Activated CD8-positive, alpha-beta T cell treated with anti-CD3 and anti-CD28 coated beads, Interleukin-2, amount 10 ng/mL, durations not matched to agents 7 days and 5 days (primary cell): ENCODE measurements around the gene SLC39A7. TPM values are rescaled to one million over a fixed set of nuclear protein-coding genes. Genes with fewer than 3 reads are reported as not detected.

Source experiments
- ATAC-seq: fragments of 150-1000 bp; cut with Tn5 transposase; one replicate; pipeline ENCODE4 v1.10.0; 2021; ENCODE audit warnings: moderate library complexity
- CTCF ChIA-PET: fragments of 350-600 bp; sonication (Branson Sonifier 250); formaldehyde crosslinking; loops from one replicate; lab custom pipeline; 2021; ENCODE audit warnings: antibody characterized with exemption; lab: Charles Lee
- POLR2A ChIA-PET: fragments of 350-600 bp; sonication (Branson Sonifier 250); formaldehyde crosslinking; loops from one replicate; lab custom pipeline; 2021; ENCODE audit warnings: antibody characterized with exemption; lab: Charles Lee
- DNase-seq: peaks from one replicate; pipeline ENCODE4 v3.0.0-alpha.2; 2020
- H3K27ac Mint-ChIP-seq: one replicate; pipeline ENCODE4 v1.8.0; 2021; ENCODE audit warnings: mild to moderate bottlenecking, mixed read lengths
- H3K27me3 Mint-ChIP-seq: one replicate; pipeline ENCODE4 v1.8.0; 2021; ENCODE audit warnings: low read depth, mixed read lengths
- H3K36me3 Mint-ChIP-seq: one replicate; pipeline ENCODE4 v1.8.0; 2021; ENCODE audit warnings: low read depth, mixed read lengths
- H3K4me1 Mint-ChIP-seq: one replicate; pipeline ENCODE4 v1.8.0; 2021; ENCODE audit warnings: low read depth, mixed read lengths
- H3K4me3 Mint-ChIP-seq: one replicate; pipeline ENCODE4 v1.8.0; 2021; ENCODE audit warnings: mild to moderate bottlenecking, mixed read lengths
- H3K9me3 Mint-ChIP-seq: one replicate; pipeline ENCODE4 v1.8.0; 2022; ENCODE audit warnings: mixed read lengths; ENCODE audit not compliant: insufficient read depth
- total RNA-seq, 2 experiments: library from RNA; stranded (reverse); gene quantifications; one replicate each; pipeline ENCODE4 v1.2.3, GENCODE V29; 2021

The SLC39A7 gene
- total RNA-seq, 2 experiments from 2014 or later, result 45.6 to 50.8 TPM

DNA sequence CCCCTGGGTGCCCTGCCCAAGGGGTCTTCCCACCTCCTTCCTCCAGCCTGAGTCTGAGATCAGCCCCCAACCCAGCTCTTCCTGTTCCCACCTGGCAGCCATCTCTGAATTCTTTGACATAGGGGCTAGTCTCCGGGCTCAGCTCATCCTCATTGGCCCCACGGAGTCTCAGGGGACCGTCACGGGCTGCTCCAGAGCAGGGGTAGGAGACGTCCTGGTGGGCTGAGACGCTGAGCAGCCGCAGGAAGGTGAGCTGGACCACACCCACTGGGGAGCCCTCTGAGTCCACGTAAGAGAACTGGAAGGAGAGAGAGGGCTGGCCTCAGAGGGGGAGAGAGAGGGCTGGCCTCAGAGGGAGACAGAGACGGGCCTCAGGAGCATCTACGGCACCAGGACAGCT lies 36.5 kb upstream of the SLC39A7 start:
- ChIA-PET POLR2A (interaction anchor here (0.8 to 1.3 kb wide), 2 partner anchors 43 to 192 kb away, joined by 4 read pairs; no protein-coding TSS in a partner anchor), CTCF (interaction anchor here (1.1 to 8.4 kb wide), 2 partner anchors 39 to 83 kb away, joined by 3 to 105 read pairs; no protein-coding TSS in a partner anchor)
- H3K9me3 Mint-ChIP-seq, result no peaks in the 10 kb centered on the region
- DNase-seq (no peak), ATAC-seq (no peak)
- H3K27me3 Mint-ChIP-seq, result no peaks in the 10 kb centered on the region
- H3K27ac Mint-ChIP-seq, result no peak overlapping the region
- peaks cover 20% of the 10 kb centered on the region for H3K4me1 Mint-ChIP-seq
- H3K4me3 Mint-ChIP-seq, result no peak overlapping the region
- no peaks in the 10 kb centered on the region for H3K36me3 Mint-ChIP-seq

DNA sequence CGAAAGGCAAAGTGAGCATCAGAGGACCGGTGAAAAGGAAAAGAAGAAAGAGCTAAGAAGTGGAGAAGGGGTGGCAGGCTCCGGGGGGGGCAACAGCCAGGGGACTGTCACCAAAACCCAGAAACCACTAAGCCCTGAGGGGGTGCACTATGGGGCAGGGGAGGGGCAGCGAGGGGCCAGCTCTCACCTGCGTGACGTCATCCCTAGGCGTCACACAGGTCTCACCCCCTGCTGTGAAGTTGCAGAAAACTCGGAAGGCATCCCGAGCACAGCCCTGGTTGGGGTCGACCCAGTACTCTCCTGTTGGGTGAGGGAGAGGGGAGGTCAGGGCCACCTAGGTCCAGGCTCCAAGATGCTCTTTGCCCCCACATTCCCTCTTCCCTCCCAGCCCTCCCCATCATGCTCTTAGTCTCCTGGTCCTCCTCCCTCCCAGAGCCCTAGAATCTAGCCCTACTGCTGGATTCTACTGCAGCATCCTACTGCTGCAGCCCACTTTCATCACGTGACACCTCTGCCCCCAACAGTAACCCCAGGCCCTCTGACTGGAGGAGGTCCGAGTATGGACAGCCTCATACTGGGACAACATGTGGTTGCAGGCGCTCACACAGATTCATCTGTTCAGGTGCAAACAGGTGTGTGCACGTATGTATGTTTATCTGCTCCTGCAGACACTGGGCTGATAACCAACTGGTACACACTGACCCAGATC lies 35.8 kb upstream of the SLC39A7 start:
- H3K9me3 Mint-ChIP-seq, result no peaks in the 10 kb centered on the region
- DNase-seq (no peak), ATAC-seq (no peak)
- H3K27ac Mint-ChIP-seq, result no peak overlapping the region
- POLR2A ChIA-PET, result interaction anchor here (1.3 kb wide), 1 partner anchor 193 kb away, joined by 4 read pairs; no protein-coding TSS in a partner anchor
- H3K4me3 Mint-ChIP-seq, result no peak overlapping the region
- H3K36me3 Mint-ChIP-seq, result no peaks in the 10 kb centered on the region
- H3K4me1 Mint-ChIP-seq, result peaks cover 20% of the 10 kb centered on the region
- CTCF ChIA-PET, result interaction anchor here (8.4 kb wide), 1 partner anchor 83 kb away, joined by 105 read pairs; no protein-coding TSS in a partner anchor
- H3K27me3 Mint-ChIP-seq, result no peaks in the 10 kb centered on the region

DNA sequence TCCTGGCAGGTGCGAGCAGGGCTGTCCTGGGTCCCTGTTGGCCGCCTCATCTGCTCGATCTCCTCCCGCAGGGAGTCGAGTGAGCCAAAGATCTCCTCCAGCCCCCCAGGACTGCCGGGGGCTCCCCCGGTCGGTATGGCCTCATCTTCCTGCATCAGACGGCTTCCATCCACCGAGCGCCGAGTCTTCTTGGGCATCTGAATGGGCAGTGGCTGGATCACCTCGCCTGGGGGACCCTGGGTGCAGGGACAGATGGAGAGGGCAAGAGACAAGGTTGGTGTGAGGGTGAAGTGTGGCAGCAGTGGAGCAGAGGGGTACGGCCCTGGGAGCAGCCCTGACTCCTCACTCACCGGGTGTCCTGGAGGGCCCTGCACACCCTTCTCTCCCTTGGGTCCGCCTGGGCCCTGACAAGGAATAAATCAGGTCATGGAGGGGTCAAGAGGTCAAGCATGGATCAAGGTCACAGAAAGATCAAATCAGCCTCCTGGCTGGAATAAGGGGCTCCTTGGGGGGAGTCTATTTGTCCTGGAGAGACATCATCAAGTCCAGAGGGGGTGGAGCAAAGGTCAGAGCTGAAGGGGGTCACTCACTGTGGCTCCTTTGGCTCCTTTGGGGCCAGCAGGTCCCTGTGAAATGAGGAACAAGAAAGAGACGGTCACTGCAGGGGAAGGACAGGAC lies 34.9 kb upstream of the SLC39A7 start:
- H3K4me1 Mint-ChIP-seq, result peaks cover 16% of the 10 kb centered on the region
- ChIA-PET POLR2A (no interaction called here), CTCF (no interaction called here)
- H3K4me3 Mint-ChIP-seq, result no peak overlapping the region
- H3K27ac Mint-ChIP-seq, result no peak overlapping the region
- H3K9me3 Mint-ChIP-seq, result no peaks in the 10 kb centered on the region
- H3K36me3 Mint-ChIP-seq, result no peaks in the 10 kb centered on the region
- no peak for DNase-seq
- no peaks in the 10 kb centered on the region for H3K27me3 Mint-ChIP-seq
- no peak for ATAC-seq

DNA sequence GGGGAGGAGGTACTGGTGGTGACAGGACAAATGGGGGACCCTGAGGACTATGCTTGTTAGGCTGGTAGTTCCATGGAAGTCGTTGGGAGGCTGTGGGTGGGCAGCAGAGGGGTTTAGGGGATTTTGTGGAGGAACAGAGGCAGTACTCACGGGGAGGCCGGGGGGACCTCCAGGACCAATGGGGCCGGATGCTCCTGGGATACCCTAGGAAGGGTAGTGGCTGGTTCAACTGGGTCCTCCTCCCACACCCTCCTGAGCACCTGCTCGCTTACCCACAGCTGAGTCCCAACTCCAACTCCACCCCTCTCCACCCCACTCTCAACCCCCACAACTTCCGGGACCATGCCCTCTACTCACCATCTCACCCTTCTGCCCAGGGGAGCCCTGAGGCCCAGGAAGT lies 34.3 kb upstream of the SLC39A7 start:
- Mint-ChIP-seq H3K27ac (no peak overlapping the region), H3K4me1 (peaks cover 10% of the 10 kb centered on the region), H3K9me3 (no peaks in the 10 kb centered on the region), H3K4me3 (no peak overlapping the region), H3K36me3 (no peaks in the 10 kb centered on the region), H3K27me3 (no peaks in the 10 kb centered on the region)
- POLR2A ChIA-PET, result no interaction called here
- DNase-seq (no peak), ATAC-seq (no peak)
- CTCF ChIA-PET, result no interaction called here

DNA sequence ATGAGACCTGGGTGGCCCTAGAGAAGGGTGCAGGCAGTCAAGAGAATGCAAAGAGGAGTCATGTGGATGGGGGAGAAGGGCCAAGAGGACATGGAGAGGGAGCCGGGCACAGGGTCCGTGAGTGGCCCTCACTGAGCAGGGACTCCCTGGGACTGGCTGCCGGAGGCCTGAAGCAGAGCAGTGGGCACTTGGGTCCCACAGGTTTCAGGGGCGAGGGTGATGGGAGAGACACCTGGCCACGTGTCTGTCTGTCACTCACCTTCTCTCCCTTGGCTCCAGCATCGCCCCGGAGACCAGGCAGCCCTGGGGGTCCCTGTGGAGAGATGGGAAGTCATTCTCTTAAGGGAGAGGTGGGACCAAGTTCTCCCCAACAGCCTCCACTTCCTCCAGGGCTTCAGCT lies 33.9 kb upstream of the SLC39A7 start:
- ATAC-seq (no peak), DNase-seq (no peak)
- H3K27ac Mint-ChIP-seq, result no peak overlapping the region
- no peaks in the 10 kb centered on the region for H3K27me3 Mint-ChIP-seq
- no peak overlapping the region for H3K4me3 Mint-ChIP-seq
- H3K36me3 Mint-ChIP-seq, result no peaks in the 10 kb centered on the region
- H3K4me1 Mint-ChIP-seq, result peaks cover 6% of the 10 kb centered on the region
- CTCF ChIA-PET, result no interaction called here
- POLR2A ChIA-PET, result no interaction called here
- H3K9me3 Mint-ChIP-seq, result no peaks in the 10 kb centered on the region

DNA sequence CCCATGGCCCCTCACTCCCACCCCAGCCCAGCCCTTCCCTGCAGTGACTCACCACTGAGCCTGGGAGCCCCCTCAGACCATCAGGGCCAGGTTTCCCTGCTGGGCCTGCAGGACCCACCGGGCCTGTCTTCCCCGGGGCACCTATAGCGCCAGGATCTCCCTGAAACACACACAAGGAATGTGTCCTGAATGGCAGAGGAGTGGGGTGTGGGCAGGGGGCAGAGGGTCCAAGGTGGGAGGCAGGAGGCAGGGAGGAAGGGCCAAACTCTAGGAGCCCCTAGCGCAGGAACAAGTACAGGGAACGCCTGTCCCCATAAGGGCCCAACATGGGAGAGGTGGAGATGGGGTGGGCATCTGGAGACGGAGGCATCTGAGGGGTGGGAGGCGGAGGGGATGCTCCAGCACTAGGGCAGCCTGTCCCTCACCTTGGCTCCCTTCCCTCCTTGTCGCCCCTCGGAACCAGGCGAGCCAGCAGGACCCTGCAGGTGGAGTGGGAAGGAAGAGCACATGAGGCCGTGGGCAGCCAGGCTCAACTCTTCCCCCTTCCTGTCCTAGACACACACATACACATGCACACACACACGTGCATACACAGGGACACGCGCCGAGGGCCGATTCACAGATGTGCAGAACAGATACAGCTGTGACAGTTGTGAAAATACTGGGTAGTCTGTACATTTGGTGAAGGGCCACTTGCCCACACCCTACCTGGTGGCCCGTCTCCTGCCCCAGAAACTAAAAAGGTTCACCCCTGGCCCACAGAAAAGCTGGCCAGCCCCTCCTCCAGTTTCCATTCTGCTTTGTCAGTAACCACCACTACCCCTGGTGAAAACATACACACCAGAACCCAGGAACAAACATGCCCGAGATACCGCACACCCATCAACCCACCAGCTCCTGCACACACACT lies 33.0 kb upstream of the SLC39A7 start:
- Mint-ChIP-seq H3K4me3 (no peak overlapping the region), H3K27ac (no peak overlapping the region), H3K4me1 (no peaks in the 10 kb centered on the region), H3K9me3 (no peaks in the 10 kb centered on the region), H3K36me3 (no peaks in the 10 kb centered on the region), H3K27me3 (no peaks in the 10 kb centered on the region)
- ChIA-PET CTCF (interaction anchor here (1.0 kb wide), 1 partner anchor 44 kb away, joined by 3 read pairs; no protein-coding TSS in a partner anchor), POLR2A (no interaction called here)
- DNase-seq (no peak), ATAC-seq (no peak)

DNA sequence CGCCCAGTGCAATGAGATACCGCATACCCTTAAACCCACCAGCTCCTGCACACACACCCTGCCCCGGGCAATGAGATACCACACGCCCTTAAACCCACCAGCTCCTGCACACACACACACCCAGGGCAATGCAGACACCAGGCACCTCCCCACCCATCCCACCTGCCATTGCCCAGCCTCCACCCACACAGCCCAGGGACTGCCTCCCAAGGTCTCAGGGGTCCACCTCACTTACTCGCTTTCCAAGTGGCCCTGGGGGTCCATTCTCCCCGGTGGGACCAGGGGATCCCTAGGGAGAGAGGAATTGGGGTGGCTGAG lies 32.4 kb upstream of the SLC39A7 start:
- ATAC-seq (no peak), DNase-seq (no peak)
- H3K4me1 Mint-ChIP-seq, result no peaks in the 10 kb centered on the region
- H3K9me3 Mint-ChIP-seq, result no peaks in the 10 kb centered on the region
- CTCF ChIA-PET, result interaction anchor here (1.0 kb wide), 1 partner anchor 44 kb away, joined by 3 read pairs; no protein-coding TSS in a partner anchor
- no peak overlapping the region for H3K27ac Mint-ChIP-seq
- no peaks in the 10 kb centered on the region for H3K36me3 Mint-ChIP-seq
- H3K27me3 Mint-ChIP-seq, result no peaks in the 10 kb centered on the region
- no peak overlapping the region for H3K4me3 Mint-ChIP-seq
- POLR2A ChIA-PET, result no interaction called here

DNA sequence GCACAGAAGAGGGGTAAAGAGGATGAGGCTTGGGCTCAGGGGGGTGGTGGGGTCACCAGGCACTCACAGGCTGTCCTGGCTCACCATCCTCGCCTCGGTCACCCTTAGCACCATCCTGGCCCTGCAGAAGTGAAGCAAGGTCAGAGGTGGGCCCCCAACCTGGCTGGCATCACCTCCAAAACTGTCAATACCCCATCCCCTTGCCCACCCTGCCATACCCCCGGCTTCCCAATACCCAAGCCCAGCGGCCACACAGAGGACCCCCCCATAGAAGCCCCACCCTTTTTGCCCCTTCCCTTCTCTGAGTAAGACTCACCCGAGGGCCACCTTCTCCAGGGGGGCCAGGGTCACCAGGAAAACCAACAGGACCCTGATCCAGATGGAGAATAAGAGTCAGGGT lies 32.0 kb upstream of the SLC39A7 start:
- ChIA-PET CTCF (interaction anchor here (1.0 kb wide), 1 partner anchor 45 kb away, joined by 3 read pairs; no protein-coding TSS in a partner anchor), POLR2A (no interaction called here)
- Mint-ChIP-seq H3K27ac (no peak overlapping the region), H3K4me1 (no peaks in the 10 kb centered on the region), H3K27me3 (no peaks in the 10 kb centered on the region), H3K9me3 (no peaks in the 10 kb centered on the region), H3K4me3 (no peak overlapping the region), H3K36me3 (no peaks in the 10 kb centered on the region)
- ATAC-seq (no peak), DNase-seq (no peak)

DNA sequence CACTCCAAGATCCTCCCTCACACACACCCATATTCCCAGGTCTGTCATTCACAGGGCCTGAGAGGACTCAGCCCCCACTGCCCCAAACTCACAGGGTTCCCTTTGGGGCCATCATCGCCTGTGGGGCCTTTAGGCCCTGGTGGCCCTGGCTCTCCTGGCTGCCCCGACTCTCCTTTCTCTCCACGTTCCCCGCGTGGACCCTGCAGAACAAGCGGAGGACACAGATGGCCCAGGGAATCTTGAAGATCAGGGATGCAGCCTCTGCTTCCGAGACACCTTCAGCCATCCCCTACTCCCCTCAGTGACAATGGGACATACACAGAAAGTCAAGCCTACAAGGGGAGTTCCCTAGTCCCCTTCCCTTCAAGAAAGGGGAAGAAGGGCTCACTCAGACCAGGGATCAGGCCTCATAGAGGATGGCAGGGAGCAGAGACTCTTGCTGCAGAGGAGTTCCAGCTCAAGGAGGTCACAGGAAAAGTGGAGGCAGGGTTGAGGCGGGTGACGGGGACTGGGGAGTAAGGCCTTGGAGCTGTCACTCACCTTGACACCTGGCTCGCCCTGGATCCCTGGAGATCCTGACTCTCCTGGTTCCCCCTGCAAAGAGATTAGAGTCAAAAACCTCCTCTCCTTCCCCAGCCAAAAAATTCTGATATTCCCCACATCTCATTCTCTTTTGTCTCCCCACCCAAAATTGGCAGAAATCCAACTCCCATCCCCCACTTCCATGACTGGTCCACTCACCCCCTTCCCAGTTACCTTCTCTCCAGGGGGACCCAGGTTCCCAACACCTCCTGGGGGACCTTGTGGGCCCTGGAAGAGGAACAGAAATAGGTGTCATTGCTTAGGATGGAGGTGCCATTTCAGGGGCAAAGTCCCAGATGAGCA lies 31.1 kb upstream of the SLC39A7 start:
- H3K9me3 Mint-ChIP-seq, result no peaks in the 10 kb centered on the region
- no peak overlapping the region for H3K4me3 Mint-ChIP-seq
- no peak overlapping the region for H3K27ac Mint-ChIP-seq
- H3K36me3 Mint-ChIP-seq, result no peaks in the 10 kb centered on the region
- no peaks in the 10 kb centered on the region for H3K27me3 Mint-ChIP-seq
- DNase-seq (no peak), ATAC-seq (no peak)
- POLR2A ChIA-PET, result no interaction called here
- CTCF ChIA-PET, result no interaction called here
- H3K4me1 Mint-ChIP-seq, result no peaks in the 10 kb centered on the region

DNA sequence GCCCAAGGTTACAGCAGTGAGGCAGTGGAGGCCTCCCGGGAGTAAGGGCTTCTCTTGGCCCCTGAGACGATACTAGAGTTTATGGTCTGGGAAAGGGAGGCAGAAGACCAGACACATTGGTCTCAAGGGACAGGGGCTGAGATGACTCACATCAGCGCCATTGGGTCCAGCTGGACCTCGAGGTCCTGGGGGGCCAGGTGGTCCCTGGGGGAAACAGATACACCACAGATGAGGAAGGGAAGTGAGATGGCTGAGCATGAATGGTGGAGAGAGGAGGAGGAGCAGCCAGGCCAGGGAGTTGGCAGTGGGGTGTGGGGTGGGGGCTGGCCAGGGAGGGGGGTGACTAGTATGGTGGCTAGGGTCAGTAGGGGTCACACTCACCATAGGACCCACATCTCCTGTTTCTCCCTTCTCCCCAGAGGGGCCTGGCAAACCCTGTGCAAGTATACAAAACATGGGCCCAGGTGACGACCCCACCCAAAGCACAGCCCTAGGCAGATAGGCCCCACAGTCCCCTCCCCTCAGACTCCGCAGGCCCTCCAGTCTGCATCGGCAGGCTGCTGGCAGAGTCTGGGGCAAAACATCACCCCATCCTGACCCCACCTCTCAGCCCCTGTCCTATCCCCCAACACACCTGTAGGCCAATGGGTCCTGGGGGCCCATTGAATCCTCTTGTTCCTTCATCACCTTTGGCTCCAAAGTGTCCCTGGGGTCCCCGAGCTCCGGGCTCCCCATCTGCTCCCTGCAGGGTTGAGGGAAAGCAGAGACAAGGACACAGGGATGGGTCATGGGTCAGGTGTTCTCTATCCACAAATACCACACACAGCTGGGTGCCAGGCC lies 30.3 kb upstream of the SLC39A7 start:
- CTCF ChIA-PET, result no interaction called here
- Mint-ChIP-seq H3K36me3 (no peaks in the 10 kb centered on the region), H3K27ac (no peak overlapping the region), H3K9me3 (no peaks in the 10 kb centered on the region), H3K4me1 (no peaks in the 10 kb centered on the region), H3K27me3 (no peaks in the 10 kb centered on the region), H3K4me3 (no peak overlapping the region)
- POLR2A ChIA-PET, result no interaction called here
- ATAC-seq (no peak), DNase-seq (no peak)
